ENCODE measurements around the gene DYNLT1. TPM values are rescaled to one million over a fixed set of nuclear protein-coding genes. Genes with fewer than 3 reads are reported as not detected.
A peak's percentile ranks its signal among the peaks of the same experiment; 100 is the strongest.

DYNLT1 gene
- total RNA-seq, 4 donors from 2014 or later = 93.8 to 190 (median 146) TPM

DNA sequence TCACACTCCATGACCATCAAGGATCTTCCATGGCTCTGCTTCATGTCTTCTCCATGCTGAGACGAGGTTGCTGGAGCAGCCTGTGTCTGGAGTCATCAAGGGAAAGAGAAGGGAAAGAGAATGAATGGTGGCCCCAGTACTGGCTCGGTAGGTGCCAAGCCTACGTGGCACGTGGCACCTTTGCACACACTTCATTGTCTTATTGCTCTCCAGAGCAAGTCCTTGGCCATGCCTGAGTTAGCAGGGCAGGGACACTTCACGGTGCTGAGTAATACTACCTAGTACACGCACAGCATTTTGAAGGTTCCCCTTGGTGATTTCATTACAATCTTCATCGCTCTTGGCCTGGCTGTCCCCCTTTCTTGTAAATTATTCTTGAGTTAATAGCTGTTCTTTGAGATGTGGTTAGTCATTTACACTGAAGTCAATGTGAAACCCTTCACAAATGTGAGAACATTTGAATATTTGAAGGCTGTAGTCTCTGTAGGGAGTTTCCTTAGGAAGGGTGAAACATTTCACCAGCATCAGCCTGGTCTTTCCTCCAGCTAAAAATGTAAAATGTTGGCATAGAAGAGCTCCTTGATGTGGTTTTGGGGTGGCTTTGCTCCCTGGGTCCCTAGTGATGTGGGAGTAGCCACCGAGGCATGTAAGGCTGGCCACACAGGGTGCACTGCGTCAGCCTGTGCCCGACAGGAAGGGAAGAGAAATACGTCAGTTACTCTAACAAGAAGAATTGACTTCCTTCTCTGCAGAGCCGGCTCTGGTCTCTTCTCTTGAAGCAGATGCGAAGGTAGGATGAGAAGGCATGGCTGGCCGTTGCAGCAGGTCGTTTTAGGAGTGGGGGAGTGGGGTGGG lies 5.0 kb upstream of the DYNLT1 start, which contains the start of gene SYTL3:
TSS of gene SYTL3 (plus strand) at position 766 of the 855 bp plus-strand sequence. CDS start 13,215 bp downstream, outside the sequence.
- peak within 1 kb of the TSS; percentile 72 to 78 (median 76) for H3K27ac ChIP-seq
- peak in 2 of 3 donors; percentile 87 to 93 for DNase-seq
- H3K36me3 ChIP-seq = no peaks in the 10 kb centered on the region
- no peaks in the 10 kb centered on the region for H3K27me3 ChIP-seq
- no peaks in the 10 kb centered on the region for H3K9me3 ChIP-seq
- peak within 1 kb of the TSS in 3 of 4 donors; percentile 8 to 24 (median 15) for H3K4me3 ChIP-seq
- TF ChIP-seq, protein P1, sequence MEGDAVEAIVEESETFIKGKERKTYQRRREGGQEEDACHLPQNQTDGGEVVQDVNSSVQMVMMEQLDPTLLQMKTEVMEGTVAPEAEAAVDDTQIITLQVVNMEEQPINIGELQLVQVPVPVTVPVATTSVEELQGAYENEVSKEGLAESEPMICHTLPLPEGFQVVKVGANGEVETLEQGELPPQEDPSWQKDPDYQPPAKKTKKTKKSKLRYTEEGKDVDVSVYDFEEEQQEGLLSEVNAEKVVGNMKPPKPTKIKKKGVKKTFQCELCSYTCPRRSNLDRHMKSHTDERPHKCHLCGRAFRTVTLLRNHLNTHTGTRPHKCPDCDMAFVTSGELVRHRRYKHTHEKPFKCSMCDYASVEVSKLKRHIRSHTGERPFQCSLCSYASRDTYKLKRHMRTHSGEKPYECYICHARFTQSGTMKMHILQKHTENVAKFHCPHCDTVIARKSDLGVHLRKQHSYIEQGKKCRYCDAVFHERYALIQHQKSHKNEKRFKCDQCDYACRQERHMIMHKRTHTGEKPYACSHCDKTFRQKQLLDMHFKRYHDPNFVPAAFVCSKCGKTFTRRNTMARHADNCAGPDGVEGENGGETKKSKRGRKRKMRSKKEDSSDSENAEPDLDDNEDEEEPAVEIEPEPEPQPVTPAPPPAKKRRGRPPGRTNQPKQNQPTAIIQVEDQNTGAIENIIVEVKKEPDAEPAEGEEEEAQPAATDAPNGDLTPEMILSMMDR (IDR thresholded peaks at IDR 0.05) = no peak
- peak; percentile 62 to 64 for TF ChIP-seq POLR2A (IDR thresholded peaks at IDR 0.05)
- H3K4me1 ChIP-seq = peaks cover 0 to 13% (median 7%) of the 10 kb centered on the region in 4 donors

DNA sequence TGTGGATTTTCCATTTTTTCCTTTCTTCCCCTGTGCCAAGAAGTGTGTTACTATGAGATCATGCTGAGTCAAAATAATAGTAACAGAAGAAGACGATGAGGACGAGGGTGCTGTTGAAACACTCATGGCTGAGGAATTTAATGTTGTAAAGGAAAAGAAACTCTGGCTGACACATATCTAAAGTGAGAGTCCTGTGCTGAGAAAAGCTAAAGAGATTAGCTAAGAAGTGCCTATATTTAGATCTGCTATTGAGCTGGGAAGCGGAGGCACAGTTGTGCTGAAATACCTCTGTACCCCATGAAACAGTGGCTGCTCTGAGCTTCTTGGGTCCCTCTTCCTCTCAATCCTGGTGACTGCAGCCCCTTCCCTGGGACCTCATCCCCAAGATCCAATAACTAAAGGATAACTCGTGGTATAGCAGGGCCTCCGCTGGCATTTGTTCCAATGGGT lies 4.2 kb upstream of the DYNLT1 start:
- Histone ChIP-seq H3K27ac (peak overlapping the region; percentile 72 to 78 (median 76)), H3K36me3 (no peaks in the 10 kb centered on the region), H3K27me3 (no peaks in the 10 kb centered on the region), H3K4me1 (peaks cover 0 to 7% (median 2%) of the 10 kb centered on the region in 4 donors), H3K9me3 (no peaks in the 10 kb centered on the region), H3K4me3 (no peak overlapping the region)
- peak in 2 of 3 donors; percentile 14 to 42 for DNase-seq
- TF ChIP-seq POLR2A (IDR thresholded peaks at IDR 0.05) = no peak
- TF ChIP-seq, protein P1 (IDR thresholded peaks at IDR 0.05) = no peak

DNA sequence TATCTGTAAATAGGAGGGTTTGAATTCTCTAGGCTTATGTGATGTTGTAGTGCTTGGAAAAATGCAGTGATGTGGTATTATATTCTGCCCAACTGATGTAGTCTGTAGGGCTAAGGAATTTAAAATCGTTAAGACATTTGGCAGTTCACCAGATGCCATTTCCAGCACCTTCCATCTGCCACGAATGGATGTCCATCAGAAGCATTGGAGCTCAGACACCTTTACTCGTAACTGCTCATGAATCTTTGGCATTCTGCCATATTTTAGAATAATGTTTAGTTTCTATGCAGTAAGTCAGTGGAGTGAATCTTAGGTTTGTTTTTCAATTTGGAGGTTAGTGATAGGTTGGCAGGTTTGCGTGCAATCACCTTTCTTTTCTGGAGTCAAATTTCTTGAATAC lies 3.0 kb upstream of the DYNLT1 start:
- Histone ChIP-seq H3K36me3 (no peaks in the 10 kb centered on the region), H3K4me3 (no peak overlapping the region), H3K9me3 (no peaks in the 10 kb centered on the region), H3K27me3 (no peaks in the 10 kb centered on the region), H3K4me1 (peaks cover 0 to 11% (median 7%) of the 10 kb centered on the region in 4 donors), H3K27ac (no peak overlapping the region)
- peak in 1 of 3 donors; percentile 8 for DNase-seq
- TF ChIP-seq POLR2A (IDR thresholded peaks at IDR 0.05) = no peak
- TF ChIP-seq, protein P1 (IDR thresholded peaks at IDR 0.05) = no peak

DNA sequence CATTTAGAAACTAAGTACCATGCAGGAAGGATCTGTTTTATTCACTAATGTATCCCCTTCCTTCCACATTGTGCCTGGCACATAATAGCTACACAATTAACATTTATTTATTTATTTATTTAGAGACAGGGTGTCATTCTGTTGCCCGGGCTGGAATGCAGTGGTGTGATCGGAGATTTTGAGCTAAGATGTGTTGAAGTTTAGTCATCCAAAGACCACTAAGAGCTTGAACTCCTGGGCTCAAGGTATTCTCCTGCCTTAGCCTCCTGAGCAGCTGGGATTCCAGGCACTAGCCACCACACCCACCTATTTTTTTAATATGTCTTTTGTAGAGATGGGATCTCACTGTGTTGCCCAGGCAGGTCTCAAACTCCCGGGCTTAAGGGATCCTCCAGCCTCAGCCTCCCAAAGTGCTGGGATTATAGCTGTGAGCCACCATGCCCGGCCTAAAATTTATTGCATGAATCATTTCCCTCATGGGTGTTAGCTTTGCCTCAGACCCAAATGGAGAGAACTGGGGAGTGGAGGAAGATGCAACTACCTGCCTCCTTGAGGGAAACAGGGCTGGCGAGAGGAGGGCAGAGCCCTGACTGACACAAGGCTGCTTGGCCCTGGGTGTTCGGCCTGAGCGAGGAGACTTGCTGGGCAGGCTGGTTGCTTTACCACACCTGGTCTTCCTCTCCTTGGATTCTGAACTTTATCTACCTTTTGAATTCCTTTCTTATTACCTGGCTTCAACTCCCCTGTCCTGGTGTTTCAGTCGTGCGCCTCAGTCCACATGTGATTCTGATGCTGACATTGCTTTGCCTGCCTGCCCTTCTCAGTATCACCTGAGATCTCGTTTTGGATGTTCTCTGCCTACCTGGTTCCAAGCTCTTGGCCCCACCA lies 1.7 kb upstream of the DYNLT1 start:
- H3K9me3 ChIP-seq = no peaks in the 10 kb centered on the region
- no peaks in the 10 kb centered on the region for H3K36me3 ChIP-seq
- TF ChIP-seq POLR2A (IDR thresholded peaks at IDR 0.05) = no peak
- TF ChIP-seq, protein P1 (IDR thresholded peaks at IDR 0.05) = no peak
- peak overlapping the region in 1 of 4 donors; percentile 7 for H3K27ac ChIP-seq
- peaks cover 0 to 19% (median 8%) of the 10 kb centered on the region in 4 donors for H3K4me1 ChIP-seq
- peak in 2 of 3 donors; percentile 14 to 47 for DNase-seq
- H3K4me3 ChIP-seq = no peak overlapping the region
- H3K27me3 ChIP-seq = no peaks in the 10 kb centered on the region

All from Peyer's patch (tissue), 4 donors.